Activated CD8-positive, alpha-beta T cell treated with anti-CD3 and anti-CD28 coated beads for 36 hours (primary cell): ENCODE data around the gene CEP57L1. TPM values are rescaled to one million over a fixed set of nuclear protein-coding genes. Genes with fewer than 3 reads are reported as not detected.

Source experiments
- ATAC-seq: fragments of 200-7000 bp; cut with Tn5 transposase; one replicate; pipeline ENCODE4 v1.10.0; 2021; ENCODE audit warnings: mild to moderate bottlenecking, moderate library complexity
- CTCF ChIA-PET: fragments of 350-600 bp; sonication (Branson Sonifier 250); formaldehyde crosslinking; loops from one replicate; lab custom pipeline; 2021; ENCODE audit warnings: antibody characterized with exemption; lab: Charles Lee
- POLR2A ChIA-PET: fragments of 350-600 bp; sonication (Branson Sonifier 250); formaldehyde crosslinking; loops from one replicate; lab custom pipeline; 2021; ENCODE audit warnings: antibody characterized with exemption; lab: Charles Lee
- DNase-seq: peaks from one replicate; pipeline ENCODE4 v3.0.0-alpha.2; 2020
- H3K27ac Mint-ChIP-seq: one replicate; pipeline ENCODE4 v1.8.0; 2021; ENCODE audit warnings: mild to moderate bottlenecking, mixed read lengths
- H3K27me3 Mint-ChIP-seq: one replicate; pipeline ENCODE4 v1.8.0; 2021; ENCODE audit warnings: mixed read lengths
- H3K36me3 Mint-ChIP-seq: one replicate; pipeline ENCODE4 v1.8.0; 2021; ENCODE audit warnings: low read depth, mixed read lengths
- H3K4me1 Mint-ChIP-seq: one replicate; pipeline ENCODE4 v1.8.0; 2021; ENCODE audit warnings: low read depth, mixed read lengths
- H3K4me3 Mint-ChIP-seq: one replicate; pipeline ENCODE4 v1.8.0; 2021; ENCODE audit warnings: mild to moderate bottlenecking, moderate library complexity, mixed read lengths
- H3K9me3 Mint-ChIP-seq: one replicate; pipeline ENCODE4 v1.8.0; 2021; ENCODE audit warnings: mixed read lengths
- intact Hi-C: fragments of 100-400 bp; cut with micrococcal nuclease; formaldehyde crosslinking; loops from one replicate; pipeline ENCODE4 v1.10.0; 2022
- total RNA-seq, 2 experiments: library from RNA; stranded (reverse); gene quantifications; one replicate each; pipeline ENCODE4 v1.2.3, GENCODE V29; 2021
- TF ChIP-seq, protein P1 (sequence below): fragments of 200-600 bp; IDR thresholded peaks from one replicate; pipeline ENCODE4 v1.8.0; 2022; ENCODE audit warnings: antibody characterized with exemption, mild to moderate bottlenecking

The CEP57L1 gene
- total RNA-seq, 2 experiments from 2014 or later = 25.0 to 25.8 TPM

GRCh38 chr6:109096208-109096607 is 901 bp downstream of the CEP57L1 start:
- POLR2A ChIA-PET = interaction anchor here (0.8 to 1.5 kb wide), 2 partner anchors 45 to 345 kb away, joined by 3 read pairs; no protein-coding TSS in a partner anchor
- peak overlapping the region; percentile 99 for H3K27ac Mint-ChIP-seq

DNA sequence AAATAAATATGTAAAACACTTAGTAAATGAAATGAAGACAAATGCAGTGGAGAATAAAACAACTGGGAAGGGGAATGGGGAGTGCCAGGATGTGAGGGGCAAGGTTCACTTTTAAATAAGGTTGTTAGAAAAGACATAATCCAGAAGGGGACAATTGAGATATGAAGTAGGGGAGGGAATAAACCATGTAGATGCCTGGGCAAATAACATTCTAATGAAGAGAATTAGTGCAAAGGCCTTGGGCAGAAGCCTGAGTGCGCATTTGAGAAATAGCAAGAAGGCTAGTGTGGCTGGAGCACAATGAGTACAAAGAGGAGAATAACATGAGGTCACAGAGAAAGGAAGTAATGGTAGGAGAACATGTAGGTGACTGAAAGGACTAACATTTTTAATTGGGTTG is 2.4 kb downstream of the CEP57L1 start:
- ChIA-PET POLR2A (no interaction called here), CTCF (no interaction called here)
- Mint-ChIP-seq H3K4me3 (no peak overlapping the region), H3K4me1 (peaks cover 21% of the 10 kb centered on the region), H3K36me3 (peaks cover 15% of the 10 kb centered on the region), H3K9me3 (no peaks in the 10 kb centered on the region), H3K27me3 (no peaks in the 10 kb centered on the region), H3K27ac (no peak overlapping the region)
- no peak for DNase-seq
- no peak for ATAC-seq
- TF ChIP-seq, protein P1, sequence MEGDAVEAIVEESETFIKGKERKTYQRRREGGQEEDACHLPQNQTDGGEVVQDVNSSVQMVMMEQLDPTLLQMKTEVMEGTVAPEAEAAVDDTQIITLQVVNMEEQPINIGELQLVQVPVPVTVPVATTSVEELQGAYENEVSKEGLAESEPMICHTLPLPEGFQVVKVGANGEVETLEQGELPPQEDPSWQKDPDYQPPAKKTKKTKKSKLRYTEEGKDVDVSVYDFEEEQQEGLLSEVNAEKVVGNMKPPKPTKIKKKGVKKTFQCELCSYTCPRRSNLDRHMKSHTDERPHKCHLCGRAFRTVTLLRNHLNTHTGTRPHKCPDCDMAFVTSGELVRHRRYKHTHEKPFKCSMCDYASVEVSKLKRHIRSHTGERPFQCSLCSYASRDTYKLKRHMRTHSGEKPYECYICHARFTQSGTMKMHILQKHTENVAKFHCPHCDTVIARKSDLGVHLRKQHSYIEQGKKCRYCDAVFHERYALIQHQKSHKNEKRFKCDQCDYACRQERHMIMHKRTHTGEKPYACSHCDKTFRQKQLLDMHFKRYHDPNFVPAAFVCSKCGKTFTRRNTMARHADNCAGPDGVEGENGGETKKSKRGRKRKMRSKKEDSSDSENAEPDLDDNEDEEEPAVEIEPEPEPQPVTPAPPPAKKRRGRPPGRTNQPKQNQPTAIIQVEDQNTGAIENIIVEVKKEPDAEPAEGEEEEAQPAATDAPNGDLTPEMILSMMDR = no peak
- intact Hi-C loops = no loop called here

More at GRCh38 chr6:109096208-109096607, 901 bp downstream of the CEP57L1 start:
- H3K9me3 Mint-ChIP-seq = no peaks in the 10 kb centered on the region
- TF ChIP-seq, protein P1 = no peak
- peak overlapping the region; percentile 89 for H3K4me3 Mint-ChIP-seq
- H3K4me1 Mint-ChIP-seq = peaks cover 35% of the 10 kb centered on the region
- no peak for ATAC-seq
- H3K27me3 Mint-ChIP-seq = no peaks in the 10 kb centered on the region
- intact Hi-C loops = no loop called here
- CTCF ChIA-PET = interaction anchor here (1.0 kb wide), 1 partner anchor 92 kb away, joined by 3 read pairs; no protein-coding TSS in a partner anchor
- peak; percentile 10 for DNase-seq
- H3K36me3 Mint-ChIP-seq = peaks cover 10% of the 10 kb centered on the region

- H3K27me3 Mint-ChIP-seq = no peaks in the 10 kb centered on the region
- CTCF ChIA-PET = interaction anchor here (0.7 to 1.5 kb wide), 2 partner anchors 67 to 210 kb away, joined by 3 read pairs; no protein-coding TSS in a partner anchor
- no peak for DNase-seq
- intact Hi-C loops = no loop called here
- no peak overlapping the region for H3K4me3 Mint-ChIP-seq
- TF ChIP-seq, protein P1 = no peak
- no peak for ATAC-seq
- no peaks in the 10 kb centered on the region for H3K9me3 Mint-ChIP-seq
- H3K4me1 Mint-ChIP-seq = peaks cover 3% of the 10 kb centered on the region
- POLR2A ChIA-PET = no interaction called here
- H3K36me3 Mint-ChIP-seq = peaks cover 15% of the 10 kb centered on the region
- no peak overlapping the region for H3K27ac Mint-ChIP-seq
Measured at GRCh38 chr6:109102762-109103161, 7.5 kb downstream of the CEP57L1 start.

GRCh38 chr6:109103942-109104341 is 8.6 kb downstream of the CEP57L1 start:
- CTCF ChIA-PET = interaction anchor here (1.0 kb wide), 1 partner anchor 84 kb away, joined by 3 read pairs; no protein-coding TSS in a partner anchor
- intact Hi-C loops = no loop called here
- peaks cover 12% of the 10 kb centered on the region for H3K36me3 Mint-ChIP-seq
- TF ChIP-seq, protein P1 = no peak
- ATAC-seq = peak; percentile 58
- H3K27ac Mint-ChIP-seq = no peak overlapping the region
- no peaks in the 10 kb centered on the region for H3K27me3 Mint-ChIP-seq
- DNase-seq = no peak
- H3K4me3 Mint-ChIP-seq = no peak overlapping the region
- H3K4me1 Mint-ChIP-seq = peaks cover 1% of the 10 kb centered on the region
- POLR2A ChIA-PET = no interaction called here
- H3K9me3 Mint-ChIP-seq = no peaks in the 10 kb centered on the region

DNA sequence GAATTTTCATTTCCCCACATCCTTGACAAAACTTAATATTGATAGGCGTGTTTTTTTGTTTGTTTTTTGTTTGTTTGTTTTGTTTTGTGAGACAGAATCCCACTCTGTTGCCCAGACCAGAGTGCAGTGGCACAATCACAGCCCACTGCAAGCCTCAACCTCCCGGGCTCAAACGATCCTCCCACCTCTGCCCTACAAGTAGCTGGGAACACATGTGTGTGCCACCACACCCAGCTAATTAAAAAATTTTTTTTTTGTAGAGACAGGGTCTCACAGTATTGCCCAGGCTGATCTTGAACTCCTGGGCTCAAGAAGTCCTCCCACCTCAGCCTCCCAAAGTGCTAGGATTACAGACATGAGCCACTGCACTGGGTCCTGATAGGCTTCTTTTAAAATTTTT is 9.2 kb downstream of the CEP57L1 start:
- CTCF ChIA-PET = interaction anchor here (1.0 kb wide), 1 partner anchor 83 kb away, joined by 3 read pairs; no protein-coding TSS in a partner anchor
- ATAC-seq = no peak
- no peak for DNase-seq
- POLR2A ChIA-PET = interaction anchor here (0.6 kb wide), 1 partner anchor 32 kb away, joined by 3 read pairs; no protein-coding TSS in a partner anchor
- no peaks in the 10 kb centered on the region for H3K27me3 Mint-ChIP-seq
- intact Hi-C loops = no loop called here
- peaks cover 10% of the 10 kb centered on the region for H3K36me3 Mint-ChIP-seq
- H3K9me3 Mint-ChIP-seq = no peaks in the 10 kb centered on the region
- H3K27ac Mint-ChIP-seq = no peak overlapping the region
- TF ChIP-seq, protein P1 = no peak
- H3K4me3 Mint-ChIP-seq = no peak overlapping the region
- H3K4me1 Mint-ChIP-seq = peaks cover 1% of the 10 kb centered on the region
